NCI-H1417 treated with DMSO at 0.1 percent for 48 hours (cell line): ENCODE data around the gene CCDC107.

Experiments used
- DNase-seq: peaks from one replicate; lab custom pipeline; 2025; lab: John Stamatoyannopoulos, UW

Gene CCDC107

GRCh38 chr9:35705372-35705771 lies 47.3 kb downstream of the CCDC107 start:
- DNase-seq = no peak

GRCh38 chr9:35705836-35706430 lies 47.8 kb downstream of the CCDC107 start:
- DNase-seq = no peak

GRCh38 chr9:35706951-35707350 lies 48.9 kb downstream of the CCDC107 start:
- no peak for DNase-seq

GRCh38 chr9:35708146-35708545 lies 50.1 kb downstream of the CCDC107 start:
- no peak for DNase-seq

- DNase-seq = no peak
Measured at GRCh38 chr9:35710818-35711500, 52.9 kb downstream of the CCDC107 start.
